Body of pancreas (tissue), 4 donors: ENCODE results near the gene SRRM4.

Experiments used
- POLR2A ChIP-seq, 3 donors: fragments of 450-650 bp; IDR thresholded peaks; one replicate each; pipeline ENCODE4 v1.6.1; 2016; ENCODE audit warnings: antibody characterized with exemption in 3 of 3, mild to moderate bottlenecking in 2 of 3
- TF ChIP-seq, protein P1 (sequence below), 7 experiments: fragments of 450-650 bp in 4 of 7; fragments of 200-600 bp in 3 of 7; sonication (generic) in 3 of 7; IDR thresholded peaks; one replicate each; pipeline ENCODE4 v1.5.1; 2016 to 2019; ENCODE audit warnings: antibody characterized with exemption in 7 of 7

DNA sequence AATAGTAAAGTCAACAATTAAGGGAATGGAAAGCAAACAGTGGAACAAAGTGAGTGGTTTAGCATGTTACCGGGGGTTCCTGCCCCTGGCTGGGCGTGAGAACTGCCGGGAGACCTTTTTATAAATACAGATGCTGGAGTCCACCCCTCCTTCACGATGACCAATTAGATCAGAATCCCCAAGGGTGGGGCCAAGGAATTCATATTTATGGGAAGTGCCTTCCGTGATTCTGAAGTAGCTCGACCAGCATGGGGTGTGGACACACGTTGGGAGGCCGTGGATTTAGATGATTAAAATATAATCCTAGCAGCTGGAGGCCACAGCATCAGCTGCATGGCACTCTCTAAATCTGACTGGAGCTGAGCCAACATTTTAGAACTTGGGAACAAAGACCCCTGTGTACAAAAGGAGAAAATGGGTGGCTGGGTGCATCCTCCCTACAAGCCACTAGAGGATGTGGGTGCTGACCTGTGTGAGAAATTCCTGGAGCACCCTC, 87.9 kb downstream of the SRRM4 start:
- no peak for TF ChIP-seq POLR2A (IDR thresholded peaks at IDR 0.05)
- TF ChIP-seq, protein P1, sequence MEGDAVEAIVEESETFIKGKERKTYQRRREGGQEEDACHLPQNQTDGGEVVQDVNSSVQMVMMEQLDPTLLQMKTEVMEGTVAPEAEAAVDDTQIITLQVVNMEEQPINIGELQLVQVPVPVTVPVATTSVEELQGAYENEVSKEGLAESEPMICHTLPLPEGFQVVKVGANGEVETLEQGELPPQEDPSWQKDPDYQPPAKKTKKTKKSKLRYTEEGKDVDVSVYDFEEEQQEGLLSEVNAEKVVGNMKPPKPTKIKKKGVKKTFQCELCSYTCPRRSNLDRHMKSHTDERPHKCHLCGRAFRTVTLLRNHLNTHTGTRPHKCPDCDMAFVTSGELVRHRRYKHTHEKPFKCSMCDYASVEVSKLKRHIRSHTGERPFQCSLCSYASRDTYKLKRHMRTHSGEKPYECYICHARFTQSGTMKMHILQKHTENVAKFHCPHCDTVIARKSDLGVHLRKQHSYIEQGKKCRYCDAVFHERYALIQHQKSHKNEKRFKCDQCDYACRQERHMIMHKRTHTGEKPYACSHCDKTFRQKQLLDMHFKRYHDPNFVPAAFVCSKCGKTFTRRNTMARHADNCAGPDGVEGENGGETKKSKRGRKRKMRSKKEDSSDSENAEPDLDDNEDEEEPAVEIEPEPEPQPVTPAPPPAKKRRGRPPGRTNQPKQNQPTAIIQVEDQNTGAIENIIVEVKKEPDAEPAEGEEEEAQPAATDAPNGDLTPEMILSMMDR (IDR thresholded peaks at IDR 0.05): no peak
